ENCODE data around the gene EIF5B.
"Not testable (repeated sequence)": the region's sequence is repeated elsewhere in the genome, so short reads cannot be mapped to it uniquely, and the experiment has no call there.

EIF5B gene

DNA sequence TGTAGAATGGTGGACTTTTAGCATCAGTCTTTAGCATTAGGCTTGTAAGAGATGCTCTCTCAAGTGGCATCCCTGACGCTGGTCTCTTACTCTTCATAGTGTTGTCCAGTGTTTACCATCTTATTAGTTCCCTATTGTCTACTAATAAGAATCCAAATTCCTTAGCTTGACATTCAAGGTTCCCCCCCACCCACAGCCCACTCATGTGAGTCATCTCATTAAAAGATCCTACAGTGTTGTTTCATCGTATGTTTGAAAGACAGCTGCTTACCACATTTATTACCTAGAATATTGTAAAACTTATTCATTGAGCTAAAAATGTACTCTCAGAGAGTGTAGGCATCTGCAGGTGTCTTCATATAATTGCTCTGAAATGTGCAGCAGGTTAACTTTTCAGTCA is 28.5 kb downstream of the EIF5B start:
- DNase-seq (ENCODE audit: low spot score), result no peak

DNA sequence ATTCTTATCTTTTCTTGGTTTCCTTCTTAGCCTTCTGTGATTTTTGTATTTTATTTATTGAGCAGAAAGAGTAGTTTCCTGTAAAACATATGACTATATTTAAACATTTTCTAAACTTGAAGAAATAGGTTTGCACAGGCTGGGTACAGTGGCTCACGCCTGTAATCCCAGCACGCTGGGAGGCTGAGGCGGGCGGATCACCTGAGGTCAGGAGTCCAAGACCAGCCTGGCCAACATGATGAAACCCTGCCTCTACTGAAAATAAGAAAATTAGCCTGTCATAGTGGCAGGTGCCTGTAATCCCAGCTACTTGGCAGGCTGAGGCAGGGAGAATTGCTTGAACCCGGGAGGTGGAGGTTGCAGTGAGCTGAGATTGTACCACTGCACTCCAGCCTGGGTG is 31.7 kb downstream of the EIF5B start:
- DNase-seq (ENCODE audit: low spot score), result not testable (repeated sequence)

DNA sequence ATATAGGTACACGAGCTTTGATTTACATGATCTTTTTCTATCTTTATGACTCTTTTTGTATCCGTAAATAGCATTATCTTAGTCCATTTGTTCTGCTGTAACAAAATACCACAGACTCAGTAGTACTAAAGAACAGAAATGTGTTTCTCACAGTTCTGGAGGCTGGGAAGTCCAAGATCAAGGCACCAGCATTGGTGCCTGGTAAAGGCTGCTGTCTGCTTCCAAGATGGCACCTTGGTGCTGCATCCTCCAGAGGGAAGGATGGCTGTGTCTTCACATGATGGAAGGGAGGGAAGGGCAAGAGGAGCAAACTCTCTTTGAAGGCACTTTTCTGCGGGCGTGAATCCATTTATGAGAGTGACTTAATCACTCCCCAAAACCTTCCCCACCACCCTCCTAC is 36.0 kb downstream of the EIF5B start:
- no peak for DNase-seq (ENCODE audit: low spot score)

DNA sequence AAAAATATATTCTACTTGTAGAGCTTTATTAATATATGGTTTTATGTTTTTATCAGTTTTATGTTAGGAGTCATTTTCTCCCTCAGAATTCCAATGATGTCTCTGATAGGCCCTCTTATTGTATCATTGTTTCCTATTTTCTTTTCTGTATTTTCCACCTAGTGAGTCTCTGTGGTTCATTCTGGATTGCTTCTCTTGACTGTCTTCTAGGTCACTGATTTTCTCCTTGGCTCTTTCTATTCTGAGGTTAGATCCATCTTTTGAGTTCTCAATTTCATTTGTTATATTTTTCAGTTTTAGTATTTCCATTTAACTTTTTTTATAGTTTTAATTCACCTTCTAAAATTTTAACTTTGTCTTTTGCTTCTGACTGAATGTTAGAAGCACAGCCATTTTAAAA is 37.6 kb downstream of the EIF5B start:
- no peak for DNase-seq (ENCODE audit: low spot score)

DNA sequence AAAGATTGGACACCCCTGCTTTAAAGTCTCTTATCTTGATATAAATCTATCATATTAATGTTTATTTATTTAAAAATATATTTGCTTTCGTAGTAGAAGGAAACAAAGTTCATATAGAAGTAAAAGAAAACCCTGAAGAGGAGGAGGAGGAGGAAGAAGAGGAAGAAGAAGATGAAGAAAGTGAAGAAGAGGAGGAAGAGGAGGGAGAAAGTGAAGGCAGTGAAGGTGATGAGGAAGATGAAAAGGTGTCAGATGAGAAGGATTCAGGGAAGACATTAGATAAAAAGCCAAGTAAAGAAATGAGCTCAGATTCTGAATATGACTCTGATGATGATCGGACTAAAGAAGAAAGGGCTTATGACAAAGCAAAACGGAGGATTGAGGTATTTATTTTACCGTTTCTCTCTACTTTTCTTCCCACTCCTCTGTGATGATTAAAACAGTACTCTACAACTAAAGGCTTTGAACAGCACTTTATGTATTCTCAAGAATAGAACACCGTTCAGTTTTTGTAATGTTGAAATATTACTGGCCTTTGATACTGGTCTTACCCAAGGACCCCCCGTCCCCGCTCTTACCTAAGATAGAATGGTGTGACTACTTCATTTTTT is 39.2 kb downstream of the EIF5B start:
- DNase-seq (ENCODE audit: low spot score), result no peak

DNA sequence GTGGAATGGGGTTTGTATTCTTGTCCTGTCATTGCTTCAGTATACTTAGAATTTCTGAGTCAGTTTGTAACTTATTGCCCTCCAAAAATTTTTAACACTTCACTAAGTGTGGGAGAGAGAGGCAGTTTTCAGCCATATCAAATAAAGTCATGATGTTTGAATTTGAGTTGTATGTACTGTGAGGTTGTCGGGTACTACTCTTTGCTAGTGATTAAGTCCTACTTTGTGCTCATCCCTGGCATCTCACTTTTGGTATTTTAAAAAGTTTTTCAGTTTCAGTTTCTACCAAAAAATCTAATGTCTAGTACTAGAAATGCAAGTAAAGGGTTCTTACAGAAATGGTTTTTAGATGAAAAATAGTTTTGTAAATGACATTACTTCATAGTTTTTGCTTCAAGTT is 40.7 kb downstream of the EIF5B start:
- no peak for DNase-seq (ENCODE audit: low spot score)

DNA sequence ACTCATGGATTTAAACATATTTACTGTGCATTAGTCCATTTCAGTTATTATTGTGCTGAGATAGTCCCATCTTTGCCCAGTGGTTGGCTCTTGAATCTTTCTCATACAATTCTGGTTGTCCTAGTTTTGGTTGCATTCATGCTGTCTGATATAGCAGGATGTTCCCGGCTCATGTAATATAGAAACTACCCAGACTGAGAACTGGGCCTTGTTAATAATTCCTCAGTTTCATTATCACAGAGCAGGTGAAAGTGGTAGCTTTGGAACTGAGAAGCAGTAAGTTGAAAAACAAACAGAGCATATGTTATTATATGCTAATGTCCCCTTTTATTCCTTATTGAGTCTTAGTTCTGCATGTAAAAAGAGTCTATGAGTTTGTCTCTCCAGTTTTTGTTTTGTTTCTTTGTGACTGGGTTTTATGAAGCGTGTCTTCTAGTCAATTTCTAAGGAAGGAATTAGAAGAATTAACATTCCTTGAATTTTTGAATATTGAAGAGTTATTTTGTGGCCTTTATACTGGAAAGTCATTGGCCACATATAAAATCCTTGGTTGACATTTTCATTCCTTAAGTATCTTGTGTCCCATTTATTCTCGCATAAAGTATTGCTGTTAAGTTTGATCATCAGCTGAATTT is 43.3 kb downstream of the EIF5B start:
- DNase-seq (ENCODE audit: low spot score), result peak; percentile 40

DNA sequence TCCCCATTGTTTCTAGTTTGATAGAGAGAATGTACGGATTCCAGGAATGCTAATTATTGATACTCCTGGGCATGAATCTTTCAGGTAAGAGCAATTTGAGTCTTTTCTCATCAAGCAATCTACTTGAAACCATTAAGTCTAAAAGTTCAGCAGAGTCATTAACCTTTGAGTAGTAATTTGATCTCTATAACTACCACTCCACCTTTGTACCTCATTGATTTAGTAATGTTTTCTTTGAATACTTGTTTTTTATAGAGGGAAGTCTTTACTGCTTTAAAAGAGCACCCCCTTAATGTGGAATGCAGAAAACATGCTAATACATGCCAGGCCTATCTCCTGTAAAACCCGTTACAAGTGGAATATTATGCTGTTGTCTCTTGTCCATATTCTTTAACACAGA is 45.0 kb downstream of the EIF5B start:
- no peak for DNase-seq (ENCODE audit: low spot score)

DNA sequence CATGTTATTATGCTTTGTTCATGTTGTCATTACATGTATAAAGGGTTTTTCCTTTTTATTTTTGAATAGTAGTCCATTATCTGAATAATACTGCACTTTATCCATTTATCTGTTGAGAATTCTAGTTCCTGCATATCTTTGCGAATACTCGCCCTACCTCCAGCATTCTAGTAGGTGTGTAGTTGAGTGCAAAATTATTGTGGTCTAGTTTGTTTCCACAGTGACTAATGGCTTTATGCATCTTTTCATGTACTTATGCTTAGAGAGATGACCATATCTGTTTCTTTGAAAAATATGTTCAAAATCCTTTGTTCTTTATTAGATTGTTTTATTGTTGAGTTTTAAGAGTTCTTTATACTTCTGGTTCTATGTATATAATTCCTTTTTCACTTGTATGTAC is 48.8 kb downstream of the EIF5B start:
- peak; percentile 69 for DNase-seq (ENCODE audit: low spot score)

DNA sequence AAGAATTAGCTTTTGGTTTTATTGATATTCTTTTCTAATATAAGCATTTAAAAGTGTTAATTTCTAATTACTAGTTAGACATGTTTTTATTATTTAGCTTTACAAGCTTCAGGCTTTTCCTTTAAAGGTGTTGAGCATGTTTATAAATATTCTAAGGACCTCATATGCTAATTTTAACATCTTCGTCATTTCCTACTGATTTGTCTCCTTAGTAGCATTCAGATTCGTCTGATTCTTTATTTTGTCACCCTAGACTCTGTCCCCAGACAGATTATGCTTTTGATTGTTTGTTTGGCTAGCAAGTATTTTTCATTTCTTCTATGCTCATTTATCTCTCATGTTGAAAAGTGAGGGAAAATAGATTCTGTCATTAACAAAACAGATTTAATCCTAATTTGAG is 51.7 kb downstream of the EIF5B start:
- no peak for DNase-seq (ENCODE audit: low spot score)

DNA sequence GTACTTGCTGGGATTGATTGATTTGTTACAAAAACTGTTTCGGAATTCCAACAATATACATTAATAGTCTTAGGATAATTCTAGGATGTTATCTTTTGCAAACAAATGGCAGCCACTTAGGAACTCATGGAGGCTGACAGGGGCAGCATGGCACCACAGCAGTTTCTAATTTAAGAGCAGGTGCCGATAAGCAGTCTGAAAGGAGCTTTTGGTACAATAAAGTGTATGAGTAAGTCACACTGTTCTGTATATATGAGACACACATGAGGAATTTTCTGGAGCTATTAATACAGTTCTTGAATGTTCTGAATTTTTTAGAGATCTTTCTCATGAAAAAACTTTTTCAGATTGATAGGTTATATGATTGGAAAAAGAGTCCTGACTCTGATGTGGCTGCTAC is 52.2 kb downstream of the EIF5B start:
- no peak for DNase-seq (ENCODE audit: low spot score)

DNA sequence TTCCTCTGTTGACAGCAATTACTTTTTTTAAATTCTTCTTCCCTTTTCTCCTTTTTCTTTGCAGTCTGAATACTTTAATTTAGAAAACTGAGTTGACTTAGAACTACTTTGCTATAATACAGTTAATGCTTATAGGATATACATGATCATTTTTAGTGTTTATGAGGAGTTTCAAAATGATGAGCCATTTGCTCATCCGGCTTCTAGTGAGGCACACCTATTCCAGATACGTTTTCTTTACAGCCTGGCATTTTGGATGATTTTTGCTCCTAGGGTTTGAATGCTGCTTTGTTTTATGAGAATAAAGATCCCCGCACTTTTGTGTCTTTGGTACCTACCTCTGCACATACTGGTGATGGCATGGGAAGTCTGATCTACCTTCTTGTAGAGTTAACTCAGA is 52.8 kb downstream of the EIF5B start:
- DNase-seq (ENCODE audit: low spot score), result no peak

DNA sequence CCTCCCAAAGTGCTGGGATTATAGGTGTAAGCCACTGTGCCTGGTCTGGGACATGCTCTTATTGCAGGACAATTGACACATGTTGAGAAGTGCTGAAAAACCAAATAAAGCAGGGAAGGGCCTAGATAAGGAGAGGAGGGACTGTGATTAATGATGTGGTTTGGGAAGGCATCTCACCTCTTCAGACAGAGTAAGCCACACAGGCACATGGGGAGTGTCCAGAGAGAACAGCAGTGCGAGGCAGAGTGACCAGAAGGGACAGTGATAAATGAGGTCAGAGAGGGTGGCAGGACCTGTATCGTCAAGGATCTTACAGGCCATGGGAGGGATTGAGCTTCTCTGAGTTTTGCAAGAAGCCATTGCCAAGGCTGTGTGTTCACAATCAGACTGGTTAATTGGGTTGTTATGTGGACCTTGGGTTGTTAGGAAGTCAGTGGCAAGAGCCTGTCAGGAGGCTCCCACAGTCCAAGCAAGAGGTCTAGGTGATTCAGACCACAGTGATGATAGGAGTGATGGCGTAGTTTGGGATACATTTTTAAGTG is 58.5 kb downstream of the EIF5B start:
- DNase-seq (ENCODE audit: low spot score), result no peak

DNA sequence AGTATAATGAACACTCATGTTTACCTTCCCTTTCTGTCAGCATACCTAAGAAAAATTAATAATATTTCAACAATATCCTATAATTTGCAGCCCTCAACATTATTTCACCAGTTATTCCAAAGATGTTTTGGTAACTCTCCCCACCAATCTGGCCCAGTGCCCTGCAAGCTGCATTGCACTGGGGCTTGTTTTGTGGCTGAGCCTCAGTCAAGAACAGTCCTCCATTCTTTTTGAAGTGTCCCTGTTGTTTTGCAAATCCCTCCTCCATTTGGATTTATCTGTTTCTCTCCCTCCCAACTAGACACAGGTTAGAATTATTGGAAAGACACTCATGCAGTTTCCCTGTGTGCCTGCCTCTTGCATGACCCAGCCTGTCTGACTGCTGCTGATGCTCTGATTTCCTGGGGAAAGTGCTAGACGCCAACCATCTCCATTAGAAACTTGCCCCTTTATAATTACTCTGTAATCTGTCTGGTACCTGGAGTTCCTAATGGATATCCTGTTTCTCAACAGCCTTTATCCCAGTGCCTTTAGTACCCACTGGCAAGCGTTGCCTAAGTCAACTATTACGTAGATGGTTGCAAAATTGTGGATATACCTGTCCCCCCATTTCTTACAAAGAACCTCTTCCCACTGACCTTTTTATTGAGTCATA is 60.2 kb downstream of the EIF5B start:
- no peak for DNase-seq (ENCODE audit: low spot score)

DNA sequence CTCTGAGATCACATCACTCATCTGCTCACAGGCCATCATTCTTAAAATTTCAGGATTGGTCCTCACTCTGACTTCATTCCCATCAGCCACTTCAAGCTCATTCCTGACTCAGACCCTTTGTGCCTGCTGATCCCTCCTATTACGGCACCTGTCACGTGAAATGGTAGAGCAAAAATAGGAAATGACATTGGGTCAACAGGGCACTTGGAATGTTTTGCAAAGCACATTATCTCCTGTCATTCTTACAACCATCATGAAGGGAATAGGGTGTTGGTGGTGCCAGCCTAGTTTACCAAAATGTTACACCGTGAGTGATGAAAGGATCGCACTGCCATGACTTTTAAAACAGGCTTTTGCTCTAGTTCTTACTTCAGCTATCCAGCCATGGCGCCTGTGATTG is 61.1 kb downstream of the EIF5B start:
- no peak for DNase-seq (ENCODE audit: low spot score)

DNA sequence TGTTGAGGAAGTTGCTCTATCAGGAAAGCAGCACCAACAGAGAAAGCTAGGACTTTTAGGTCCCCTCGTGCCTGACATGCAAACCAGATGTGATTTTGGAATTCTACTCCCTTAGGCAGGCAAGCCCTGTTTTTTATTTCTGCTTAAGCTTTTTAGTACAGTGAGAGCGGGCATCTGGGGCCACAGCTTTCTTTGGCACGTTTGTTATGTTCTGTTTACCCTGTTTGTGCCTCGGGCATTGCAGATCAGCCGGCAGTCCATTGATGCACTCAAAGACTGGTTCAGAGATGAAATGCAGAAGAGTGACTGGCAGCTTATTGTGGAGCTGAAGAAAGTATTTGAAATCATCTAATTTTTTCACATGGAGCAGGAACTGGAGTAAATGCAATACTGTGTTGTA is 61.9 kb downstream of the EIF5B start:
- no peak for DNase-seq (ENCODE audit: low spot score)

DNA sequence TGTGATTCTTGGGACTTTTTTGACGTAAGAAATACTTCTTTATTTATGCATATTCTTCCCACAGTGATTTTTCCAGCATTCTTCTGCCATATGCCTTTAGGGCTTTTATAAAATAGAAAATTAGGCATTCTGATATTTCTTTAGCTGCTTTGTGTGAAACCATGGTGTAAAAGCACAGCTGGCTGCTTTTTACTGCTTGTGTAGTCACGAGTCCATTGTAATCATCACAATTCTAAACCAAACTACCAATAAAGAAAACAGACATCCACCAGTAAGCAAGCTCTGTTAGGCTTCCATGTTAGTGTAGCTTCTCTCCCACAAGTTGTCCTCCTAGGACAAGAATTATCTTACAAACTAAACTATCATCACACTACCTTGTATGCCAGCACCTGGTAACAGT is 62.6 kb downstream of the EIF5B start:
- no peak for DNase-seq (ENCODE audit: low spot score)

DNA sequence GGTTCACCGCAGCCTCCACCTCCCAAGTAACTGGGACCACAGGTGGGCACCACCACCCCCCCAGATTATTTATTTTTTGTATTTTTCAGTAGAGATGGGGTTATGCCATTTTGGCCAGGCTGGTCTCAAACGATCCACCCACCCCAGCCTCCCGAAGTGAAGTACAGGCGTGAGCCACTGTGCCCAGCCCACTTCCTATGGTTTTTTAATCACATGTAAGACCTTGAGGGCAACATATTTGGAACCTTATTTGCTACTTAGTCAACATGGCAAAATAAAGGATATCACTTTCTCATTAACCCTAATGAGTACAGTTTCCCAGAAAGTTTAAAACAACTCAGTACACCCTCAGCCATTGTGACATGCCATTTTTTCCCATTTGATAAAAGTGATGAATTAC is 64.7 kb downstream of the EIF5B start:
- no peak for DNase-seq (ENCODE audit: low spot score)

DNA sequence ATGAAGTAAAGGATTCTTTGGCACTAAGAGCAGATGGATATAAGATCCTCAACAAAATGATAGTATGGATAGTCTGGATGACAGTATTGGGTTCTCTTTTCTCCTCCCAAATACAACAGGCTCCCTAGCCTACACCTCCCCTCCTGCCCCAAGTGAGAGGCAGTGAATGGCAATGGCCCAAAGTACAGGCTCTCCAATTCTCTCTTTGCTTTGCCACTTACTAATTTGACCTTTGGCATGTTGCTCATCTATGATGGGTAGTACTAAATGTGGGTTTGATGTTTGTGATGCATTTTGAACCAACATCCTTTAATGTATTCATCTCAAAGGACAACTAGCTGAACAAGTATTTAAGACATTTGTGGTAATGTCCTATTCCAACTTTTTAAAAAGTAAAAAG is 65.9 kb downstream of the EIF5B start:
- no peak for DNase-seq (ENCODE audit: low spot score)

DNA sequence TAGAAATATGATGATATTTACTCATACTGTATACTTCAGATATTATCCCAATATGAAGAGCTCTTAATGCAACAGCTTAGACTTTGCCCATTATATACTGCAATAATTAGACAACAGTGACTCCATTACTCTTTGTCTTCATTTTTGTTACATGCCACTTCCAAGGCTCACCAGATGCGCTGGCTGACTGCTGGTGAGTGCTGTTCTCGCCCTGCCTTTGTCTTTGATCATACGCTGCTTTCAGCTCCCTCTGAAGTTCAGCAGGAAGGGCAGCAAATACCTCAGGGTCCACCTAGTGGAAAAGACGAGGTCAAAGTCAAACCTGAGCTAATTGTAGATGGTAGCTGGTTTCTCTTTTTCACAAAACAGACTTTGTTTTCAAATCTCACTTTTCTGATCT is 66.3 kb downstream of the EIF5B start:
- peak; percentile 59 for DNase-seq (ENCODE audit: low spot score)

DNA sequence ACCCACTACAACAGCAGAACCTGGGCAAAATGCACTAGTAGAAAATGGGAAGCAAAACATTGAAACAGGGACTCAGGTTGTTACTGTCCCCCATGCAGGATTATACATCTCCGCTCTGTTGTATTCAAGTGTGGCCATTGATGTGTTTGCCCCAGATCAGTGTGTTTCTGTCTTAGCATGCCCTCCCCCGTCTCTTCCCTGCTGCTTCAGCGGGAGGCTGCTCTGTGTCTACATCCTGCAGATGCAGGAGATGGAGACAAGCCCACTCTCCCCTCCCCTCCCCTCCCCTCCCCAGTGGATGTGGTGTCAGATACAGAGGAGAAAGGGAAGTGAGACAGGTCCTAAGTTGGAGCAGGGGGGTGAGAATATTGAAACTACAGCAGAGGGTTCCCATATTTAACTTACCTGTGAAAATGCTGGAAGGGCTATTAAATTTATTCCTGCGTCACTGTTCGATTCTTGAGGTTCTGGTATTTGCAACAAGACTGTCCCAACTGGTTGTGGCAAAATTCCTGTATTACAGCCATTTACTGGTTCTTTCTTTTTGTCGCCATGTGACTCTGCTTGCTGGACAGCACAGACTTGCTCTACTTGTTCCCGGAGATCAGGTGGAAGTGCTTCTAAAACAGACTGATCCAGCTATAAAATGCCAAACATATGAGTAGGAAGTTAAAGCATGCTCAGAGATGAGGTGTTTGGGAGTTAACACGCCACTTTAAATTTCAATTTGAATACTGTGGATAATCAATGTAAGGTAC is 67.0 kb downstream of the EIF5B start:
- peak; percentile 34 for DNase-seq (ENCODE audit: low spot score)

DNA sequence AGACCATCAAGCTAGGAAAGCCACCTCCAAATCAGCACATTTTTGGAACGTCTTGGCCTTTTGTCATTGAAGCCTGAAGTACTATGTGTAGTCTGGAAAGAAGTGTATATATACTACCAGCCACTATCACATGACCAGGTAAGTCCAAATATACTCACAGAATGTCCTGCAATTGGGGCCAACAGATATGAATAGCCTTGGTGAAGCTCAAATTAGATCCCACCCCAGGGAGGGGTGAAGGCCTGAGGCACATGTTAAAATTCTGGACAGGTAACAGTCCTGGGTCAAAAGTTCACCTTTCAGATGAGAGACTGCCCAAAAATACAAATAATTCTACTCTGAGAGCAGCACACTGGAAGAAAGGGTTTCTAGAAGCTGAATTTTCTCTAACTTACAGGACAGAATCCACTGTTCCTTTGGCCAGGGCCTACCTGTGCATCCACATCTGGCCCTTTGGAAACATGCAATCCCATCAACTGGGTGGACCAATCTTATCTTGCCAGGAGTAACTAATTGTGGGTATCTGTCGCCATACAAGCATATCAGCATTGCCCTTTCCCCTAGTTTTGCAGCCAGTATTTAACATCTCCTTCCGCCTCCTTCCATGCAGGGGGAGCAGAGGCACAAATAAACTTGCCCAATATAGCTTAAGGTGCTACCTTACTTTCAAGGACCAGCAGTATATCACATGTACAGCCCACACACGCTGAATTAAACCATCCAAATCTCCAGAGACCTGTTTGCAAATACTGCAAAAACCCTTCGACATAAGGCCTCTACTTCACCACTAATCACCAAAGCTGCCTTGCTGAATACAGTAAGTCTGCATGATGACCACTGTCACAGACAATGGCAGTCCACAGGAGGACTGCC is 67.8 kb downstream of the EIF5B start:
- DNase-seq (ENCODE audit: low spot score), result no peak

Measured in kidney tubule cell (primary cell).